Measurements from ENCODE around the gene FXYD4. TPM values are rescaled to one million over a fixed set of nuclear protein-coding genes. Genes with fewer than 3 reads are reported as not detected.
A peak's percentile ranks its signal among the peaks of the same experiment; 100 is the strongest.
"Not testable (repeated sequence)": the region's sequence is repeated elsewhere in the genome, so short reads cannot be mapped to it uniquely, and the experiment has no call there.

The FXYD4 gene
- total RNA-seq, 1 experiment from 2014 or later, result not detected

DNA sequence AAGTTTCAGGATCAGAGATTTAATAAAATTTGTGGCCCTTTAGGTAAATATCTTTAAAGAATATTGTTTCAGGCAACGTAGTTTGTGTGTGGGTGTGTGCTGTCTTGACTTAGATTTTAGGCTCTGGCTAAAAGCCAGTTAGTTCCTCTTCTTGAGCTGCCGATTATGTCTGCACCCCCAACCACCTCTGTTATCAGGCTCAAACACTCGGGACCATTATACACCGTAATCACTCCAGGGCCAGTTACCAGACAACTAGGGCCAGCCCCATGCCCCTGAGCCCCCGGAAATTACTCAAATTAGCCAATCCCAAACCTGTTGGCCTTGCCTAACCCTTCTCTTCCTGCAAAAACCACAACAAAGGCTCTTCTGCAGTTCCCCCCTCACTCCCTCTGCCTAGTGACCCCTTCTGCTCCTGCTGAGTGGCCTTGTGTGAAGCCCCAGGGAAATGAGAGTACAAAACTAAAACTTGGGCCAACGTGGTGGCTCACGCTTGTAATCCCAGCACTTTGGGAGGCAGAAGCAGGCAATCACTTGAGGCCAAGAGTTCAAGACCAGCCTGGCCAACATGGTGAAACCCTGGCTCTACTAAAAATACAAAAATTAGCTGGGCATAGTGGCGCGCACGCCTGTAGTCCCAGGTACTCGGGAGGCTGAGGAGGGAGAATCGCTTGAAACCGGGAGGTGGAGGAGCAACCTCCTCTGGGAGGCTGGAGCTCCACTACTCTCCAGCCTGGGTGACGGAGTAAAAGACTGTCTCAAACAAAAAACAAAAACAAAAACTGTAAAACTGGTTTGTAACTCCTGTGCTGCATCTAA lies 46.7 kb downstream of the FXYD4 start:
- no peak for DNase-seq (ENCODE audit: low spot score)

DNA sequence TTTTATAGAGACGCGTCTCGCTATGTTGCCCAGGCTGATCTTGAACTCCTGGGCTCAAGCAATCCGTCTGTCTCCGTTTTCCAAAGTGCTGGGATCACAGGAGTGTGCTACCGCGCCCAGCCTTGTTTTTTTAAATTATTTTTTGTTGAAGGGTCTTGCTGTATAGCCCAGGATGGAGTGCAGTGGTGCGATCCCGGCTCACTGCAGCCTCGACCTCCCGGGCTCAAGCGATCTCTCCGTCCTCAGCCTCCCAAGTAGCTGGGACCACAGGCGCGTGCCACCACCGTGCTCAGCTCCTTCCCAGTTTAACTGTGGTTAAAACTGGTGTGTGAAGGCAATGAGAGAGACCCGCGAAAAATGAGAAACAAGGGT lies 48.5 kb downstream of the FXYD4 start:
- no peak for DNase-seq (ENCODE audit: low spot score)

DNA sequence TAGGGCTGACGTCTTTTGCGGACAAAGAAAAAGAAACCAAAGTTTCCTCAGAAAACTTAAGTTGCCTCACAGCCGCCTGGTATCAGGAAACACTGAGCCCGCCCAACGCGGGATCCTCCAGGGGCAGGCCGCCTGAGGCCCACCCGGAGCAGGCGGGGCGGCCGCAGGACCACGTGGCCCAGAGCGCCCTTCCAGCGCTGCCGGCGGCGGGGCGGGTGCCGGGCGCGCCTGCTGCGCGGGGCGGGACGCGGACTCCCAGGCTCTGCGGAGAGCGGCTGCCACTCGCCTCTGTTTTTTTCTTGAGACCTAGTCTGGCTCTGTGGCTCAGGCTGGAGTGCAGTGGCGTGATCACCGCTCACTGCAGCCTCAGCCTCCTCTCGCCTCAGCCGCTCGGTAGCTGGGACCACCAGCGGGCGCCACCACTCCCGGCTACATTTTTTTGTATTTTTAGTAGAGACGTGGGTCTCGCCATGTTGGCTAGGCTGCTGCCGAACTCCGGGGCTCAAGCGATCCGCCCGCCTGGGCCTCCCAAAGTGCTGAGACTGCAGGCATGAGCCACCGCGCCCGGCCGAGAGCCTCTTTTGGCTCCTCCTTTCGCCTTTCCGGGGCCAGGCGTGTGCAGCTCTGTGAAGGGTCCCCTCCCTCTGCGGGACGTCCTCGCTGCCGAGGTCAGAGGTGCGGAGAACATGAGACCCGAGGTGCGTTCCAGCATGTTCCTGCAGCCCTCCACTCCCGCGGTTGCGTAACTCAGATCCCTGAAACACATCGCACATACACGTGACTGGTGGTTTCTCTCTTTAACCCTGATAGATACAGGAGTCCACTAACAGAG lies 49.1 kb downstream of the FXYD4 start:
- DNase-seq (ENCODE audit: low spot score), result peak; percentile 85

DNA sequence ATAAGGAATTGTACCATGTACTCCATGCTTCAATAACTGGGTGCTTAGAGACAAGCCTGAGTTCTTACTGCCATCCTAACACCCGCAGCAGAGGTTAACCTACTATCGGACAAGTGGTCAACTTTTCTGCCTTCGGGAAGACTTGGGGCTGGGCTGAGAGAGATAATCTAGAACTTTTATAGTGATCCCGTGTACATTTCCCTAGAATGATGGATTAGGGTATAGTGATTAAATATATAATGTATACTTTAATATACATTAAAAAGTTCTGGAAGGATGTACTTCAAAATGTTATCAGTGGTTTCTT lies 49.7 kb downstream of the FXYD4 start:
- DNase-seq (ENCODE audit: low spot score), result no peak

DNA sequence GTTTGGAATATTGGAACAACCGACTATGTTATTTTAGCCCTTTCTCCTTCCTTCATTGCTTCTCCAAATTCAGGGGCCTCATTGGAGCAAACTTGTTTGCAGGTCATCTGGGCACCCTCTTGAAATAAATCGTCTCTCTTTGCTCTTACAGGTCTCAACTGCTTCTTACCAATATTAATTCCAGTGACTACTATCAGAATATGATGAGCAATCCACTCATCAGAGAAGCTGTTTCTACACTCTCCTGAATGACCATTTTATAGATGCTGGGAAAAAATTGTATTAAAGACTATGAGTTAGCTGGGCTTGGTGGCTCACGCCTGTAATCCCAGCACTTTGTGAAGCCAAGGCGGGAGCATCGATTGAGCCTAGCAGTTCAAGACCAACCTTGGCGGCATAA lies 50.1 kb downstream of the FXYD4 start:
- DNase-seq (ENCODE audit: low spot score), result no peak

DNA sequence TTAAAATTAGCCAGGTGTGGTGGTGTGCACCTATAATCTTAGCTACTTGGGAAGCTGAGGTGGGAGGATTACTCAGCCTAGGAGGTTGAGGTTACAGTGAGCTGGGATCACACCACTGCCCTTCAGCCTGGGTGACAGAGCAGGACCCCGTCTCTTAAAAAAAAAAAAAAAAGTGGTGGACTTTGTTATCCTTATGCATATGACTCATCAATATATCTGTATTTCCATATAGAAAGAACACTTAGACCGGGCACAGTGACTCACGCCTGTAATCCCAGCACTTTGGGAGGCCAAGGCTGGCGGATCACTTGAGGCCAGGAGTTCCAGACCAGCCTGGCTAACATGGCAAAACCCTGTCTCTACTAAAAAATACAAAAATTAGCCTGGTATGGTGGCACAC lies 50.5 kb downstream of the FXYD4 start:
- DNase-seq (ENCODE audit: low spot score), result not testable (repeated sequence)

DNA sequence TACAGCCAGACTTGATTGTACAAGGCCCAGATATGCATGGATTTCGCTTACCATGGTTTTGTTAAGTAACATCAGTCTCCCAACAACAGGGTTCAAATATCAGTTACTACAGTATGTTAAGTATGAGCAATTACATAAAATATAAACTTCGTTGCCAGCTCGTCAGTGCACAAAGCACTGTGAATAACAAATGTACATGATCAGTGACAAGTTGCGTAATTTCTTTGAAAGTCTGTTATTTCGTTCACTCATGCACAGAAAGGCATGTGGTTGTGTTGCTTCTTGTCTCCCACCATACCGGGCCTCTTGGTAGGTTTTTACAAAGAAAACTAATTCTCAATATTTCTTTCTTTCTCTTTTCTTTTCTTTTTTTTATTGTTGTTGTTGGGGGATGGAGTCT lies 53.0 kb downstream of the FXYD4 start:
- no peak for DNase-seq (ENCODE audit: low spot score)

Small RNAs within 50 kb of the gene (small RNA-seq; reads per million reads assigned to genes)
- gene RNU6ATAC11P (not detected), gene SNORD3J (6.7 reads per million, percentile 85 among the genes with 10 or more reads in this experiment)

Other genes with a start within 250 kb of the FXYD4 start
- 1.3 TPM in 2 replicates for gene CSGALNACT2, start 233.2 kb upstream of the FXYD4 start, total RNA-seq (2014; rRNA removed; shearing (Covaris generic))
- gene RASGEF1A, start 104.6 kb upstream of the FXYD4 start, total RNA-seq (2014; rRNA removed; shearing (Covaris generic)), result not detected in 2 replicates
- gene HNRNPF, start 37.5 kb downstream of the FXYD4 start, total RNA-seq (2014; rRNA removed; shearing (Covaris generic)), result 515 and 519 TPM in 2 replicates
- 8.1 and 16.1 TPM in 2 replicates for gene ZNF487, start 65.5 kb downstream of the FXYD4 start, total RNA-seq (2014; rRNA removed; shearing (Covaris generic))
- gene ZNF239, start 203.0 kb downstream of the FXYD4 start, total RNA-seq (2014; rRNA removed; shearing (Covaris generic)), result 10.9 and 12.8 TPM in 2 replicates
- 1.7 and 7.3 TPM in 2 replicates for gene ZNF485, start 234.8 kb downstream of the FXYD4 start, total RNA-seq (2014; rRNA removed; shearing (Covaris generic))

Data from HT-29 (cell line).